Measurements from ENCODE around the gene SIGLEC9.

The SIGLEC9 gene

DNA sequence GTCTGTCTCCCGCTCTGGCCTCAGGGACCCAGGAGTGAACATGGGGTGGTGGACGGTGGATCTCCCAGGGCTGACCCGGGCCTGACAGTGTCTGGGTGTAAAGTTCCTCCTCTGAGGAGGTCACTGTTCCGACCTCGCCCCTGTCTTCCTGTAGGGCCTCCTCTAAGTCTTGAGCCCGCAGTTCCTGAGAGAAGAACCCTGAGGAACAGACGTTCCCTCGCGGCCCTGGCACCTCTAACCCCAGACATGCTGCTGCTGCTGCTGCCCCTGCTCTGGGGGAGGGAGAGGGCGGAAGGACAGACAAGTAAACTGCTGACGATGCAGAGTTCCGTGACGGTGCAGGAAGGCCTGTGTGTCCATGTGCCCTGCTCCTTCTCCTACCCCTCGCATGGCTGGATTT is at the start of gene SIGLEC9:
TSS of gene SIGLEC9 (plus strand) at position 178 of the 400 bp plus-strand sequence. CDS start at position 247, 69 bp downstream.
- no CpG with 5 or more reads among the region's 14 CpGs for WGBS (ENCODE audit: insufficient coverage, insufficient read length)
- H3K4me1 ChIP-seq (ENCODE audit: control insufficient read depth, insufficient read depth, low read length): no peaks in the 10 kb centered on the region
- no peak for DNase-seq (ENCODE audit: low read depth, low spot score)
- H3K9me3 ChIP-seq (ENCODE audit: control insufficient read depth, insufficient read depth, low read length): no peaks in the 10 kb centered on the region
- no peak within 1 kb of the TSS for H3K4me3 ChIP-seq (ENCODE audit: low read length)
- no peaks in the 10 kb centered on the region for H3K36me3 ChIP-seq (ENCODE audit: control insufficient read depth, insufficient read depth, low read length)
- H3K27me3 ChIP-seq (ENCODE audit: control insufficient read depth, insufficient read depth, low read length): no peaks in the 10 kb centered on the region
- H3K27ac ChIP-seq (ENCODE audit: low read length): no peak within 1 kb of the TSS

DNA sequence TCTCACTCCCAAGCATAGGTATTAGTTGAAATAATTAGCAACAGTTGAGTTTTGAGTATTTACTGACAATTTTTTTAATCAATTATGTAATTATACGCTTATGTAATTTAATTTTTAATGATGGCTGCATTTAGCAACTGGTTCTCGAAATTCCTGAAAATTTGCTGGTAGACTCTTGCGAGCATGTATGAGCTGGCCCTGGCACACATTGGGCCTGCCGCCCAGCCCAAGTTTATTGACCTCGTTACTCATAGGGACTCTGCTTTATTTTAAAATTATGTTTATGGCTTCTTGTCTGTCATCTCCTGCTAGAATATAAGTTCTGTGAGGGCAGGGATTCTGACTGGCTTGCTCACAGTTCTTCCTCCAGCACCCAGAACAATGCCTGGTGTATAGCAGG is 48.7 kb upstream of the SIGLEC9 start:
- Histone ChIP-seq H3K36me3 (ENCODE audit: control insufficient read depth, insufficient read depth, low read length) (no peaks in the 10 kb centered on the region), H3K27ac (ENCODE audit: low read length) (no peak overlapping the region), H3K4me1 (ENCODE audit: control insufficient read depth, insufficient read depth, low read length) (peaks cover 2% of the 10 kb centered on the region; the same call in 1 of the 2 replicates), H3K27me3 (ENCODE audit: control insufficient read depth, insufficient read depth, low read length) (no peaks in the 10 kb centered on the region), H3K9me3 (ENCODE audit: control insufficient read depth, insufficient read depth, low read length) (no peaks in the 10 kb centered on the region), H3K4me3 (ENCODE audit: low read length) (no peak overlapping the region)
- DNase-seq (ENCODE audit: low read depth, low spot score): no peak
- no CpG with 5 or more reads among the region's 5 CpGs for WGBS (ENCODE audit: insufficient coverage, insufficient read length)

DNA sequence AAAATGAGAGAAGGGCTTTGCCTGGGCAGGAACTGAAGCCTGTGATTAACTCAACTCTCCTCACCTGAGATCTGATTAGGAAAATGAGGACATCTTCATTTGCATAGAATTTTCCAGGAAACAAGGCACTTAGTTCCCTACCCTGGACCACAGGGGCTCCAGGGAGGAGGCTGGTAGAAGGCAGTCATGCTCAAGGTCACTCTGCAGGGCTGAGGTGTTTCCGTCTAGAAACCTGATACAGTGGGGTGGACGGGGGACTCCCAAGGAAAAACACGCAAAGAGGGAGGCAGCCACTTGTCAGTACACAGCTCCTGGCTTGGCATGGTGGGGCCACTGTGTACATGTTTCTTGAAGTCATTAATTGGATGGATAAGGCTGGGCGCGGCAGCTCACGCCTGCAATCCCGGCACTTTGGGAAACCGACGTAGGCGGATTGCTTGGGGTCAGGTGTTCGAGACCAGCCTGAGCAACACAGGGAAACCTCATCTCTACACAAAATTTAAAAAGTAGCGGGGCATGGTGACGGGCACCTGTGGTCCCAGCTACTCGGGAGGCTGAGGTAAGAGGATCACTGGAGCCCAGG is 48.0 kb upstream of the SIGLEC9 start:
- Histone ChIP-seq H3K36me3 (ENCODE audit: control insufficient read depth, insufficient read depth, low read length) (no peaks in the 10 kb centered on the region), H3K4me1 (ENCODE audit: control insufficient read depth, insufficient read depth, low read length) (peaks cover 2% of the 10 kb centered on the region; the same call in 1 of the 2 replicates), H3K9me3 (ENCODE audit: control insufficient read depth, insufficient read depth, low read length) (no peaks in the 10 kb centered on the region), H3K27ac (ENCODE audit: low read length) (no peak overlapping the region), H3K27me3 (ENCODE audit: control insufficient read depth, insufficient read depth, low read length) (no peaks in the 10 kb centered on the region), H3K4me3 (ENCODE audit: low read length) (no peak overlapping the region)
- no CpG with 5 or more reads among the region's 14 CpGs for WGBS (ENCODE audit: insufficient coverage, insufficient read length)
- DNase-seq (ENCODE audit: low read depth, low spot score): no peak

DNA sequence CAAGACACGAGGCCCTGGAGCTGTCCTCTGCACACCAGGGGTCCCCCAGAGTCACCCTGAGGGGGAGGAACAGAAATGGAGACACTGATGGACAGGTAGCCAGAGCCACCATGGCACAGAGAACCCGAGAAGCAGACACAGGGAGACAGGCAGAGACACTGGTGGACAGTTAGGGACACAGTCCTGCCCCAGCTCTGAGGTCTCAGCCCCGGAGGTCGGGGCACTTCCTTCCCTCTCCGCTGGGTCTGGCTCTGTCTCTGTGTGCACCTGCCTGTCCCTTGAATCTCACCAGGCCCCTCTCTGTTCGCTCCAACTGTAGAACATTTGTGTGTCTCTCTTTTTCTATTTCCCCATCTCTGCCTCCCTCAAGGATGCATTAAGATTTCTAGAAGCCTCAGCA is 46.6 kb upstream of the SIGLEC9 start:
- Histone ChIP-seq H3K9me3 (ENCODE audit: control insufficient read depth, insufficient read depth, low read length) (no peaks in the 10 kb centered on the region), H3K36me3 (ENCODE audit: control insufficient read depth, insufficient read depth, low read length) (no peaks in the 10 kb centered on the region), H3K27me3 (ENCODE audit: control insufficient read depth, insufficient read depth, low read length) (no peaks in the 10 kb centered on the region), H3K27ac (ENCODE audit: low read length) (no peak overlapping the region), H3K4me1 (ENCODE audit: control insufficient read depth, insufficient read depth, low read length) (peaks cover 2% of the 10 kb centered on the region; the same call in 1 of the 2 replicates), H3K4me3 (ENCODE audit: low read length) (no peak overlapping the region)
- DNase-seq (ENCODE audit: low read depth, low spot score): no peak
- WGBS (ENCODE audit: insufficient coverage, insufficient read length): no CpG with 5 or more reads among the region's 6 CpGs

DNA sequence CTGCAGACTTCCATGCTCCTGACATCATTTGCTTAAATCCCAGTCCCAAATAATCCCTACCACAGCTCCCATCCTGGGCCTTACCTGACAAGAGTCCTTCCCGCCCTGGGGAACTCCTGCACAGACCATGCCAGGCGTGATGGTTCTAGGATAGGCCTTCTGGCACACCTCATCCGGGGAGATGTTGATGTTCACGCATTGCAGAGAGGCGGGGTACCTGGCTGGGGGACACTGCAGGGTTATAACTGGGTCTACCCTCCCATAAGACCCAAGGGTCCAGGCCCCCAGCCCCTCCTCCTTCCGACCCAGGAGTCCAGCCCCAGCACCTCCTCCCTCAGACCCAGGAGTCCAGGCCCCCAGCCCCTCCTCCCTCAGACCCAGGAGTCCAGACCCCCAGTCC is 46.0 kb upstream of the SIGLEC9 start:
- WGBS (ENCODE audit: insufficient coverage, insufficient read length): no CpG with 5 or more reads among the region's 6 CpGs
- H3K27ac ChIP-seq (ENCODE audit: low read length): no peak overlapping the region
- no peaks in the 10 kb centered on the region for H3K27me3 ChIP-seq (ENCODE audit: control insufficient read depth, insufficient read depth, low read length)
- DNase-seq (ENCODE audit: low read depth, low spot score): no peak
- peaks cover 2% of the 10 kb centered on the region; the same call in 1 of the 2 replicates for H3K4me1 ChIP-seq (ENCODE audit: control insufficient read depth, insufficient read depth, low read length)
- H3K4me3 ChIP-seq (ENCODE audit: low read length): no peak overlapping the region
- no peaks in the 10 kb centered on the region for H3K9me3 ChIP-seq (ENCODE audit: control insufficient read depth, insufficient read depth, low read length)
- no peaks in the 10 kb centered on the region for H3K36me3 ChIP-seq (ENCODE audit: control insufficient read depth, insufficient read depth, low read length)

DNA sequence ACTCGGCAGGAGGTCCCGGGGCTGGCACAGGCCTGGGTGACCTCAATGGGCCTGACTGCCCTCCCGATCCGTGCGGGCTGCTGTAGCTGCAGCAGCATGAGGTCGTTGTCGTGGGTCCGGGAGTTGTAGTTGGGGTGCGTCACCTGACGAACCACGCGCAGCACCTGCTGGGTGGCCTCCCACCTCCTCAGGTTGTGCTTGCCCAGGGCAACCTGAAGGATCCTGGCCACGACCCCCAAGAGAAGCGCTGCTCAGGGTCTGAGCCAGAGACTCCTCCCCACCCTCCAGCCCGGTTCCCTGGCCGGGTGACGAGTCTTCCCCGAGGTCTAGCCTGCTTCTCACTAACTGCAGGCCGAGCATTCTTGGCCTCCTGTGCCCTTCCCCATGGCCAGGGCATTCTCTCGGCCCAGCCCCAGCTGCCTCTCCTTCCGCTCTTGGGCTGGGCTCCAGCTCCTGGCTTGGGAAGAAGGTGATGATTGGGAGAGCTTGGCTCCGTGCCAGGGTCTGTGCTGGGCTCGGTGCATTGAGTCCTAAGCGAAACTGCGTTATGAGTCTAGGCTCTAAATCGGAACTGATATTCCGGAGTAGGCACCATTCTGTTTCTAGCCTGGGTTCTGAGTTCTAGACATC is 45.1 kb upstream of the SIGLEC9 start:
- no peaks in the 10 kb centered on the region for H3K9me3 ChIP-seq (ENCODE audit: control insufficient read depth, insufficient read depth, low read length)
- no peak overlapping the region for H3K27ac ChIP-seq (ENCODE audit: low read length)
- WGBS (ENCODE audit: insufficient coverage, insufficient read length): no CpG with 5 or more reads among the region's 27 CpGs
- no peak overlapping the region for H3K4me3 ChIP-seq (ENCODE audit: low read length)
- peaks cover 2% of the 10 kb centered on the region; the same call in 1 of the 2 replicates for H3K4me1 ChIP-seq (ENCODE audit: control insufficient read depth, insufficient read depth, low read length)
- no peak for DNase-seq (ENCODE audit: low read depth, low spot score)
- H3K36me3 ChIP-seq (ENCODE audit: control insufficient read depth, insufficient read depth, low read length): no peaks in the 10 kb centered on the region
- H3K27me3 ChIP-seq (ENCODE audit: control insufficient read depth, insufficient read depth, low read length): no peaks in the 10 kb centered on the region

DNA sequence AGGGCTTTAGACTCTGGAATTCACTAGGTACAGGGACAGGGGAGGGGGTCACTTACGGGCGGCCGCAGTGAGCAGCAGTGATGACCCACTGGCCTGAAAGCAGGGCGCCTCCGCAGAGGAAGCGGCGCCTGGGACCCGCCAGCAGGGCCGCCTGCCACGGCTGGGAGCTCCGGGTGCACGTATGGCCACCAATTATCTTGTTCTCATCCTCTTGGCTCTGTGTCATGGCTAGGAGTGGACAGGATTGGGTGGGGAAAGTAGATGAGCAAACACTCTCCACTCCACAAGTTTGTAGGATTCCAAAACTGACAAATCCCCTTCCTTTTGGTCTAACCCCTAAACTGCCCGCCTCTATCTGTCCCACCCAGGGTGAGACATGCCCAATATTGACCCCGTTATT is 43.2 kb upstream of the SIGLEC9 start:
- DNase-seq (ENCODE audit: low read depth, low spot score): no peak
- Histone ChIP-seq H3K36me3 (ENCODE audit: control insufficient read depth, insufficient read depth, low read length) (no peaks in the 10 kb centered on the region), H3K9me3 (ENCODE audit: control insufficient read depth, insufficient read depth, low read length) (no peaks in the 10 kb centered on the region), H3K27ac (ENCODE audit: low read length) (no peak overlapping the region), H3K4me1 (ENCODE audit: control insufficient read depth, insufficient read depth, low read length) (peaks cover 2% of the 10 kb centered on the region; the same call in 1 of the 2 replicates), H3K4me3 (ENCODE audit: low read length) (no peak overlapping the region), H3K27me3 (ENCODE audit: control insufficient read depth, insufficient read depth, low read length) (no peaks in the 10 kb centered on the region)
- no CpG with 5 or more reads among the region's 14 CpGs for WGBS (ENCODE audit: insufficient coverage, insufficient read length)

- Histone ChIP-seq H3K4me3 (ENCODE audit: low read length) (no peak within 1 kb of the TSS), H3K27ac (ENCODE audit: low read length) (no peak within 1 kb of the TSS), H3K36me3 (ENCODE audit: control insufficient read depth, insufficient read depth, low read length) (no peaks in the 10 kb centered on the region), H3K9me3 (ENCODE audit: control insufficient read depth, insufficient read depth, low read length) (no peaks in the 10 kb centered on the region), H3K4me1 (ENCODE audit: control insufficient read depth, insufficient read depth, low read length) (no peaks in the 10 kb centered on the region), H3K27me3 (ENCODE audit: control insufficient read depth, insufficient read depth, low read length) (no peaks in the 10 kb centered on the region)
- no peak for DNase-seq (ENCODE audit: low read depth, low spot score)
- no CpG with 5 or more reads among the region's 7 CpGs for WGBS (ENCODE audit: insufficient coverage, insufficient read length)
Observed at GRCh38 chr19:51082611-51083010, 42.1 kb upstream of the SIGLEC9 start, which contains the start of gene KLK14. Gene KLK14, minus strand, starts transcription at chr19:51082887. Its CDS starts 273 bp downstream, at chr19:51082614.

DNA sequence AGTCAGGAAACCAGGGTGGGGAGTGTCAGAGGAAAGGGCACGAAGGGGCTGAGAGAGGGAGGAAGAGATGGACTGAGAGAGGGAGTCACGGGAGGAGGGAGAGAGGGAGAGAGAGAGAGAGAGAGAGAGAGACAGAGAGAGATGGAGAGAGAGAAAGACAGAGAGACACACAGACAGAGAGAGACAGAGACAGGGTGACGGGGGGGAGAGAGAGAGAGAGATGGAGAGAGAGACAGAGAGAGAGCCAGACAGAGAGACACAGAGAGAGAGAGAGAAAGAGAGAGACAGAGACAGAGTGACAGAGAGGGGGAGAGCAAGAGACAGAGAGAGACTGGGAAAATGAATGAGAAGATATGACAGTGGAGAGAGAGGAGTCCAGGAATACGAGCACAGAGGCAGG is 41.5 kb upstream of the SIGLEC9 start:
- no peaks in the 10 kb centered on the region for H3K4me1 ChIP-seq (ENCODE audit: control insufficient read depth, insufficient read depth, low read length)

DNA sequence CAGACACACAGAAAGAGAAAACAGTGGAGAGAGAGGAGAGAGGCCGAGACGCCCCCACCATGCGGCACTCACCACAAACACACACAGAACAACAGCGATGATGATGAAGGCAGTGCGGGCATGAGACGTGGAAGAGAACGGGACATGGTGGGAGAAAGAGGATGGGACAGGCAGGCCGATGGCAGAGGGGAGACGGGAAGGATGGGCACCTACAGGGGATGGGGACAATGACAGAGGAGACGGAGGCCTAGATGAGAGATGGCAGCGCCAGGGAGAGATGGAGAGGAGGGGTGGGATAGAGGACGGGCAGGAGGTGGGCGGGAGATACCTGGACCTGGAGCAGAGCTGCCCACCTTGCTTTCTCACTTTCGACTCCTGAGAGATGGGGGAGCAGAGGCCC is 40.9 kb upstream of the SIGLEC9 start:
- no peaks in the 10 kb centered on the region for H3K27me3 ChIP-seq (ENCODE audit: control insufficient read depth, insufficient read depth, low read length)
- no CpG with 5 or more reads among the region's 14 CpGs for WGBS (ENCODE audit: insufficient coverage, insufficient read length)

More for the DNA sequence above, 41.5 kb upstream of the SIGLEC9 start:
- no peaks in the 10 kb centered on the region for H3K9me3 ChIP-seq (ENCODE audit: control insufficient read depth, insufficient read depth, low read length)
- WGBS (ENCODE audit: insufficient coverage, insufficient read length): no CpG with 5 or more reads among the region's 4 CpGs
- no peak overlapping the region for H3K4me3 ChIP-seq (ENCODE audit: low read length)
- no peak overlapping the region for H3K27ac ChIP-seq (ENCODE audit: low read length)
- H3K36me3 ChIP-seq (ENCODE audit: control insufficient read depth, insufficient read depth, low read length): no peaks in the 10 kb centered on the region
- H3K27me3 ChIP-seq (ENCODE audit: control insufficient read depth, insufficient read depth, low read length): no peaks in the 10 kb centered on the region
- no peak for DNase-seq (ENCODE audit: low read depth, low spot score)

GRCh38 chr19:51084505-51084904 is 40.2 kb upstream of the SIGLEC9 start:
- H3K36me3 ChIP-seq (ENCODE audit: control insufficient read depth, insufficient read depth, low read length): no peaks in the 10 kb centered on the region
- no peaks in the 10 kb centered on the region for H3K4me1 ChIP-seq (ENCODE audit: control insufficient read depth, insufficient read depth, low read length)
- WGBS (ENCODE audit: insufficient coverage, insufficient read length): no CpG with 5 or more reads among the region's 7 CpGs
- no peak overlapping the region for H3K4me3 ChIP-seq (ENCODE audit: low read length)
- H3K9me3 ChIP-seq (ENCODE audit: control insufficient read depth, insufficient read depth, low read length): no peaks in the 10 kb centered on the region
- H3K27ac ChIP-seq (ENCODE audit: low read length): no peak overlapping the region
- H3K27me3 ChIP-seq (ENCODE audit: control insufficient read depth, insufficient read depth, low read length): no peaks in the 10 kb centered on the region
- no peak for DNase-seq (ENCODE audit: low read depth, low spot score)

More for the DNA sequence above, 40.9 kb upstream of the SIGLEC9 start:
- no peaks in the 10 kb centered on the region for H3K36me3 ChIP-seq (ENCODE audit: control insufficient read depth, insufficient read depth, low read length)
- no peaks in the 10 kb centered on the region for H3K9me3 ChIP-seq (ENCODE audit: control insufficient read depth, insufficient read depth, low read length)
- H3K4me1 ChIP-seq (ENCODE audit: control insufficient read depth, insufficient read depth, low read length): no peaks in the 10 kb centered on the region
- H3K4me3 ChIP-seq (ENCODE audit: low read length): no peak overlapping the region
- H3K27ac ChIP-seq (ENCODE audit: low read length): no peak overlapping the region
- DNase-seq (ENCODE audit: low read depth, low spot score): no peak

All from iPS DF 6.9 (cell line).